Activated CD4-positive, alpha-beta T cell treated with anti-CD3 and anti-CD28 coated beads for 24 hours (primary cell): ENCODE results near the gene LEMD1.
"Not testable (repeated sequence)": the region's sequence is repeated elsewhere in the genome, so short reads cannot be mapped to it uniquely, and the experiment has no call there.

Source experiments
- DNase-seq, 2 donors: peaks; one replicate each; pipeline ENCODE4 v3.0.0-alpha.2; 2020; ENCODE audit warnings: low read depth in 2 of 2

The LEMD1 gene

DNA sequence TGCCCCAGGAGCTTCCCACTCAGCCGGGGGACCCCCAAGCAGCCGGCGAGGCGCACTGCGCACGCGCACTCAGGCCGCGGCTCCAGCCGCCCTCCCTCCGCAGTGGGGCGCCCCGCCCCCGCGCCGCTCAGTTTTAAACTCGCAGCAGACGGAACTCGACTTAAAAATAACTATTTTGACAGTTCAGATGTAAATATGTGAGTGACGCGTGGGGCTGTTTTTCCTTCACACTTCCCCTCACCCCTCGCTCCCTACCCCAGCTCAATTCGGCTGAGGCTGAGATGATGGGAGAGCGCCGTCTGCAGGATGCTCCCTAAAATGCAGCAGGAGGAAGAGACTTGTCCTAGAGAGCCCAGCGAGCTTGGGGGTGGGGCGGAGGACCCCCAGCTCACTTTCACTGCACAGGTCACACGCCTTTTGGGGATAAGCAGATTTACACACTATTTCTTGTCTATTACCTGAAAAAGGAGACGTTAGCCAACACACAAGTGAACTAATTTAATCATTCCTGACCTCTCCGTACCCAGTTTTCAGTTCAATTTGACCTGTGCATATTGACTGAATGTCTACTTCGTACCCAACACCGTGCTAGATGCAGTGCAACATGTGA, 8.9 kb upstream of the LEMD1 start:
- DNase-seq: peak; percentile 19 to 37

DNA sequence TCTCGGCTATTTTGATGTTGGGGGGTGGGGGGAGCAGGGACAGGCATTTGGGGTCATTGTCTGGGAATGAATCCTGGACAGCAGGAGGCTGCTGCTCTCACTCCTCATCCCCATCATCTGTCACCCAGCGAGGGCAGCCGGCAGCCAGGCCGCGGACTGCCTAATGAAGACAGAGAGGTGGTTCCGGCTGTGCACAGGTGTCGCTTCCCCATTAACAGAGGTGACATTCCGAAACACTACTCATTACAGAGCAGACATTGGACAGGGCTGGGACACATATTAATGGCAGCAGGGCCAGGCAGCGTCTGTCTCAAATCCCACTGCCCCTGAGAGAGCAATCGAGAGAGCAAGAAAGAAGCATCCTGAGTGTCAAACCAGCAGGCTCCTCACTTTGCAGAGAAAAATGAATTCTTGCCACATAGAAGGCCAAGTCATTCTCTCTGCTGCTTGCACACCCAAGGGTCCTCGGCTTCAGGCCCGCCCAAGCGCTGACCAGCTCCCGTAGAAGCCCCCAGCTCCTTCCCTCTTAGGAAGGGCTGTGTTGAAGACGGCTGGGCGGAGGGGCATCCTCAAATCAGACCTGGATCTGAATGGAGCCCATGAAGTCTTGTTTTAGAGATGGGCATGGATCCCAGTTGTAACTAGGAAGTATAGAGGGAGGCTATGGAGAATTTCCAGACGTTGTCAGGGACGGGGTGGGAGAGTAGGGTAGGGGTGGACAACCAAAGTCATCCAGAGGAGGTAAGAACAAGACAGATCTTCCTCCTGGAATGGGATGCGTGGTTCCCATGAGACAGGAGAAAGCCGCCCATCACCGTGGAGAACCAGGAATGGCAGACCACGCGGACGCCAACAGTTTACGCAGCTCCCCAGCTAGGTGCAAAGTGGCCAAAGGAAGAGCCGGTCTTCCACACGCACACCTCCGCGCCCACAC, 8.2 kb upstream of the LEMD1 start:
- no peak for DNase-seq

DNA sequence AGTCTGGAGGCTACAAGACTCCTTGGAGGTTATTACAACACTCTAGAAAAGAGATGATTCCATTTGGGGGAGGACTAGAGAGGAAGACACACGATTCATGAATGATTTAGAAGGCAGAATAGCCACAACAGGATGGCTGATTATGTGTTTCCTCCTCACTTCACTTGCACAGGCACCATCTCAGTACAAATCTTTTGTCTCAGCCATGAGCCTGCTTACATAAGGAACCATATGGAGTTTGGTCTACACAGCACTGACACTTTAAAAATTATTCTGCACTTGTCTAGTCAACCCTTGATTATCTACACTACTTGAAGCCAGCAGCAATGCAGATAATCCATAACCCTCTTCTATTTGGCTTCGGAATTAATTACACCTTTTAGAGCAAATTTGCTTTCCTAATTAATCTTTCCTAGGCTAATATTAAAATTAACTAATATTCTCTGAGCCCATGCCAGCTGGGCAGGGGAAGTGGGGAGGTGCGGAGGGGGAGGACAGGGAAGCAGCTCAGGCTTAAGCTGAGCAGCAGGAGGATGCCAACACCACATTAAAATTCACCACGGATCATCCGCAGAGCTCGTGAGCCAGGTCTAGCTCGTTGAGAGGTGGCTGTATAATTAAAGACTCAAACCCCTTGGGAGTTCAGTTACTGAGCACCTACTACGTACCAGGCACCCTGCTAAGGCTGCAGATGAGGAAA, 3.2 kb upstream of the LEMD1 start:
- DNase-seq: no peak

DNA sequence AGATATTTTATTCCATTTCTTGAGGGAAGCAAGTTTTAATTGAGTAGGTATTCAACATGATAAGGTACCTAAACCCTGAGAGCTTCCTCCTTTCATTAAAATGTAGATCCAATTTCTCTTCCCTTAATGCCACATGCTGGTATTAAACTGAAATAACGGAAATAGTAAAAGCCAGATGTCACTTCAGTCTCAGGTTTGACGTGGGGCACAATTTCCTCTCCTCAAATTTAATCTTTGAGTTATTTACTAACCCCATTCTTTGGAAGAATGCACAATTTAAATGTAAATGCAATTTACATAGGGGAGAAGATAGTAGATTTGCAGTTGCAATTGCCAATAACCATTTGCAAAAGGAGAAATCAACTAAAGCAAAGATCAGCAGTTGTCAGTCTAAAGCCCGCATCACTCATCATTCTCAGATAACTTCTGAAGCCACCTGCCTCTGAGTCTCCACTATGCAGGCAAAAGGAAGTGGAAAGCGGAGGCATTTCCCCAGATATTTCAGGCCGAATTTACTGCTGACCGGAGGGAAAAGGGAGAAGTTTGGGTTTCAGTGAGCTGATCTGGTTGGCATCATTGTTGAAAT, 2.1 kb upstream of the LEMD1 start:
- no peak for DNase-seq

DNA sequence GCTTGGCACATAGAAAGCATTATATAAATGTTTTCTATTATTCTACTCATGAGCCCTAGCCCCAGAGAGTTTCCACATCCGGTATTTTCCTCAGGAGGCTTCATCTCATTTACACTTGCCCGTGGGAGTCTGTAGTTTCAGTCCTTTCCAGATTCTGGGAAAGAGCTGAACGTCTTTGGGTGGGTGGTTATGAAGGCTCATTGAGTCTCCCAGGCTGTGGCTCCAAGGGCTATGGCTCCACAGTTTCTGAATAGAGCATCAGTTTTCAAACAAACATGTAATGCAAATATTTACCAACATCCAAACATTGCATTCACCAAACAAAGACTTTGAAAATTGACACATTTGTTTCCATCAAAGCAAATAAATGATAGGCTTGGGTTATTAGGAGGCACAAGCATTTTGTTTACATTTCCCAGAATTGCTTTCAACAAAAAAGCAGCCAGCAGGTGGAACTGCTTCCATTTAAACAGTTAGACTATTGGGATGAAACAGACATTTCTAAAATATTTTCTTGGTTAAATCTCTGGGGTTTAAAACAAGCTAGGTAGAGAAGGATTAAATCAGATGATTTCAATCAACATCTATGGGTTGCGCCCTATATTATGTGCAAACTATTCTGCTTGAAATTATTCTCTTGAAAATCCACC, 1.3 kb upstream of the LEMD1 start:
- DNase-seq: no peak

DNA sequence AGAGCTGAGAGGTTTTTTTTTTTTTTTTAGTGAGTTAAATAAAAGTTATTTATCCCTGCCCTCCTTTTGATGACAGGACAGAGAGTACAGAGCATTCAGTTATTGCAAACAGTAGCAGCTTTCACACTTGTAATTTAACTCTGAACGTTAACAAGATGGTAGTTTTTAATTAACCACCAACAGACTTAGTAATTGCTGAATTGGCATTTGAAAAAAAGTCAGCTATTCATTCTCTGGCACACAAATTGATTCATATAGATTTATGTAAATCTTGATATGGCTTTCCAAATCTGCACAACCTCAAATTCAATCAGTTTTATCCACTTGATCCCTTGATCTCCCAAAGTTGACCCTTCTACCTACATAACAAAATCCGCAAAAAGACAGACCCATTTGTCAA, 918 bp downstream of the LEMD1 start:
- DNase-seq: no peak

DNA sequence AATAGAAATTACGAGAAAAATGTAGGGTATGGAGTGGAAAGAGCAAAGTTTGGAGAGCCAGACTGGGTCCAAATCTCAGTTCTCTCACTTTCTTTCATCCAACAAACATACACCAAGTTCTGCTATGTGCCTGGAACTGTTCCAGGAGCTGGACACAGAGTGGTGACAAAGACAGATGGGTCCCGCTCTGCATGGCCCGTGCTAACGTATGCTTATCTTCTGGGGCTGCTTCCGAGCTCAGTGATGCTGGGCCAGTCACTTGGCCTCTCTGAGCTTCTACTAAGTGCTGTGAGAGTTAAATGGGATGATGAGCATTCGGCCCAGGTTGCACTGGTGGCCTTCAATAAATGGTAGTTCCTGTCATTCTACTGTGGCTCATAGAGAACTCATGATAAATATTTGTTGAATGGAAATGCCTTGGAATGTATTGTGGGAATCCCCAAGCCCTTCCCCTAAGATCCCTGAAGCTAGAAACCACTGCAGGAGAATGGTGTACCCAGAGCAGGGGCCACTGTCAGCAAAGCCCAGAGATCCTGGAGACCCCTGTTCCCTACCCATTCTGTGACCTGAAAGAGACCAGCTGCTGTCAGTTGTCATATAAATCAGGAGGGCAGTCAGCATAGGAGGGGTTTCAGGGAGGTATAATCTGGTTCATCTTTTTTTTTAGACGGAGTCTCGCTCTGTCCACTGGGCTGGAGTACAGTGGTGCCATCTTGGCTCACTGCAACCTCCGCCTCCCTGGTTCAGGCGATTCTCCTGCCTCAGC, 3.8 kb downstream of the LEMD1 start:
- DNase-seq: no peak

DNA sequence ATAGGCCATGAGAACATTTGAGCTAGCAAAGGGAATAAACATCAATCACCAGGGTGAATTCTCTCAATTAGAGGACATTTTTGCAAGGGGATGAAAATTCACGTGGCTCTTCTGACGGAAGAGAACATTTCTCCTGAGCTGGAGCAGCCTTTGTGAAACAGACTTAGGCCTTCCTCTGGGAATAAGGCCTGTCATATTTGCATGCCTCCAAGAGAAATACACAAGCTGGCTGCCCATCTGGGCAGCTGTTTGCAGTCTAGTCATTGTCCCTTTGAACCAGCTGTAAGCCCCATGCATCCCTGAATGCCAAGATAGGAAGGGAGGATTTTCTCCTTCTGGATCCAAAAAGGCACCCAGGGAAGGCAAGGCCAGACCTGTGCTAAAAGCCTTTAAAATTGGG, 5.5 kb downstream of the LEMD1 start:
- no peak for DNase-seq

DNA sequence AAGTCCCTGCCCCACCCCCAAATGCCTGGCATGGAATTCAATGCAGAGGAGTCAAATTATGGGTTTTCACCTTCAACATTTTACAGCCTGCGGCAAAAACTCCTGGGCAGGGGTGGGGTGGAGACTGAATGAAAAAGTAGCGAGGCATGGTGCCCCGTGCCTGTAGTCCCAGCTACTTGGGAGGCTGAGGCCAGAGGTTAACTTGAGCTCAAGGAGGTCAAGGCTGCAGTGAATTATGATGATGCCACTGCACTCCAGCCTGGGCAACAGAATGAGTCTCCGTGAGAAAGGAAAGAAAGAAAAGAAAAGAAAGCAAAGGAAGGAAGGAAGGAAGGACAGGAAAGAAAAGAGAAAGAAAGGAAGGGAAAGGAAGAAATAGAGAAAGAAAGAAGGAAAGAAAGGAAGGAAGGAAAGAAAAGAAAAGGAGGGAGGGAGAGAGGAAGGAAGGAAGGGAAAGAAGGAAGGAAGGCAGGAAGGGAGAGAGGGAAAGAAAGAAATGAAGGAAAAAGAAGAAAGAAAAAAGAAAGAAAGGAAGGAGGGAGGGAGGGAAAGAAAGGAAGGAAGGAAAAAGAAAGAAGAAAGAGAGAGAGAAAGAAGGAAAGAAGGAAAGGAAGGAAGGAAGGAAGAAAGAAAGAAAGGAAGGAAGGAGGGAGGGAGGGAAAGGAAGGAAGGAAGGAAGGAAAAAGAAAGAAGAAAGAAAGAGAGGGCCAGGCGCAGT, 11.1 kb downstream of the LEMD1 start:
- no peak for DNase-seq

DNA sequence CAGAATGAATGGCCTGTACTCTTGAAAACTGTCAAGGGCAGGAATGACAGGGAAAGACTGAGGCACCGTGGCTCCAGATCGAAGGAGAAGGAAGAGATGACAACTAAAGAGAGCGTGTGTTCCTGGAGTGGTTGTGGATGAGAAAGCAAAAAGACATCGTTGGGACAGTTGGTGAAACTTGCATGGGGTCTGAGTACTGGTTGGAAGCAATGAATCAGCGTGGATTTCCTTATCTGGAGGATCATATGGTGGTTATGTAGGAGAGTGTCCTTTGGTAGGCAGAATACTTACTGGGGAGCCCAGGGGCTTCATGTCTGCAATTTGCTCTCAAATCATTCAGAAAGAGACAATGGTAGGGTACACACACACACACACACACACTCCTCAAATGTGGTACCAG, 13.9 kb downstream of the LEMD1 start:
- no peak for DNase-seq

DNA sequence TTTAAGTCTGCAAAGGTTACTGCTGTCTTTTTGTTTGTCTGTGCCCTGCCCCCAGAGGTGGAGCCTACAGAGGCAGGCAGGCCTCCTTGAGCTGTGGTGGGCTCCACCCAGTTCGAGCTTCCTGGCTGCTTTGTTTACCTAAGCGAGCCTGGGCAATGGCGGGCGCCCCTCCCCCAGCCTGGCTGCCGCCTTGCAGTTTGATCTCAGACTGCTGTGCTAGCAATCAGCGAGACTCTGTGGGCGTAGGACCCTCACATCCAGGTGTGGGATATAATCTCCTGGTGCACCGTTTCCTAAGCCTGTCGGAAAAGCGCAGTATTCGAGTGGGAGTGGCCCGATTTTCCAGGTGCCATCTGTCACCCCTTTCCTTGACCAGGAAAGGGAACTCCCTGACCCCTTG, 15.6 kb downstream of the LEMD1 start:
- DNase-seq: not testable (repeated sequence)

DNA sequence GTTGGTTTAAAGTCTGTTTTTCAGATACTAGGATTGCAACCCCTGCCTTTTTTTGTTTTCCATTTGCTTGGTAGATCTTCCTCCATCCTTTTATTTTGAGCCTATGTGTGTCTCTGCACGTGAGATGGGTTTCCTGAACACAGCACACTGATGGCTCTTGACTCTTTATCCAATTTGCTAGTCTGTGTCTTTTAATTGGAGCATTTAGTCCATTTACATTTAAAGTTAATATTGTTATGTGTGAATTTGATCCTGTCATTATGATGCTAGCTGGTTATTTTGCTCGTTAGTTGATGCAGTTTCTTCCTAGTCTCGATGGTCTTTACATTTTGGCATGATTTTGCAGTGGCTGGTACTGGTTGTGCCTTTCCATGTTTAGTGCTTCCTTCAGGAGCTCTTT, 17.4 kb downstream of the LEMD1 start:
- not testable (repeated sequence) for DNase-seq

DNA sequence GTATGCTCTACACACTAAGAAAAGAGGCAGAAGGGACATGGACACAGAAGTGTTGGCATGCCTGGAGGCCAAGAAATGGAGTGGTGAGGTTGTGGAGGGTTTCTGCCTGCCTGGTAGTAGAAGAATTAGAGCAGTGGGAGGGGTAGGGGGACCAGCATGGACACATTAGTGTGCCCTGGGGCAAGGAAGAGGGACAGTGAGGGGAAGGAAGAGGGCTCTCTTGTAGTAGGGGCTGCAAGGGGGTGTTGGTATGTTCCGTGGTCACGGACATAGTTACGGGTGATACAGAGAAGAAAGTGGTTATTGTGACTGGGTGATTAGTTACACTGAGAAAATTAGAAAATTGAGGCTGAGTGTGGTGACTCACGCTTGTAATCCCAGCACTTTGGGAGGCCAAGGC, 23.3 kb downstream of the LEMD1 start:
- no peak for DNase-seq

DNA sequence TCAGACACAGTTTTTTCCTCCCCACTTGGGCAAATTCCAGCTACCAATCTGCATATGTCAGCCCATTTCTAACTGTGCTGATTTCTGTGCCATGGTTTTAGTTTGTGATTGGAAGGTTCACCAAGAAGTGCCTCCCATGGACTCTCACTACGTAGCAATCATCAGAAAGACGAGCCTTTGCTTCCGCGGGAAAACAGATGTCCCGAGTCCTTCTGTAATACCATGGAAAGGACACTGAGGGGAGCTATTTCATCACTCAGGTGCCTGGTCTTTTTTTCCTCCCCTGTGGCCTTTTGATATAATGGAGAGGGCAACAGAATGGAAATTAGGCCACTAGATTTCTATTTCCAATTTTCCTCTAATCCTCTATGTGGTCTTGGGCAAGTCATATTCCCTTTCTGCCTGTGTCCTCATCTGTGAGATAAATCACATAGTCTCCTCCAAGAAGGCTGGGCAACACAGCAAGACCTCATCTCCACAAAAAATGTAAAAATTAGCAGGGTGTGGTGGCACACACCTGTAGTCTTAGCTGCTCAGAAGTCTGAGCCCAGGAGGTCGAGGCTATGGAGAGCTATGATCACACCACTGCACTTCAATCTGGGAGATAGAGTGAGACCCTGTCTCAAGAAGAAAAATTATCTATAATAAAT, 24.8 kb downstream of the LEMD1 start:
- DNase-seq: peak in 1 of 2 donors; percentile 3

DNA sequence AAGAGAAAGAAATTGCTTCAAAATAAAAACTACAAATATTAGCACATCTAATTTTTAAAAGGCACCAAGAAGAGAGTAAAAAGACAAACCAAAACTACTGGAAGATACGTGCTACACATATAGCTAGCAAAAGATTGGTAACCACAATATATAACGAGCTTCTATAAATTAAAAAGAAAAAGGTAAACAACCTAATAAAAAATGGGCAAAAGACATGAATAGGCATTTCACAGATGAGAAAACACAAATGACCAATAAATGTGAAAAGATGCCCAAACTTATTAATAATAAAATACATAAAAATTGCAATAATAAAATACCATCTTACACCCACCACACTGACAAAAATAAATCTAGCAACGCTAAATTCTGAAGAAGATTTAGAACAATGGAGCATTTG, 26.2 kb downstream of the LEMD1 start:
- DNase-seq: no peak

DNA sequence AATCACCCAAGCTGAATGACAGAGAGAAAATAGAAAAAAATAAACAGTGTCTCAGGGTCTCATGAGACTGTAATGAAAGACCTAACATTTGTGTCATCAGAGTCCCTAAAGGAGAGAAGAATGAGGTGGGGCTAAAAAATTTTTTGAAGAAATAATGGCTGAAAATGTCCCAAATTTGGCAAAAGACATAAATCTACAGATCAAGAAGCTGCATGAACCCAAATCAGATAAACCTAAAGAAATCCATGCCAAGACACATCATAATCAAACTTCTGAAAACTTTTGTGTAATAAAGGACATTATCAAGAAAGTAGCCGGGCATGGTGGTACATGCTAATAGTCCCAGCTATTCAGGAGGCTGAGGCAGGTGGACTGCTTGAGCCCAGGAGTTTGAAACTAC, 29.2 kb downstream of the LEMD1 start:
- no peak for DNase-seq

DNA sequence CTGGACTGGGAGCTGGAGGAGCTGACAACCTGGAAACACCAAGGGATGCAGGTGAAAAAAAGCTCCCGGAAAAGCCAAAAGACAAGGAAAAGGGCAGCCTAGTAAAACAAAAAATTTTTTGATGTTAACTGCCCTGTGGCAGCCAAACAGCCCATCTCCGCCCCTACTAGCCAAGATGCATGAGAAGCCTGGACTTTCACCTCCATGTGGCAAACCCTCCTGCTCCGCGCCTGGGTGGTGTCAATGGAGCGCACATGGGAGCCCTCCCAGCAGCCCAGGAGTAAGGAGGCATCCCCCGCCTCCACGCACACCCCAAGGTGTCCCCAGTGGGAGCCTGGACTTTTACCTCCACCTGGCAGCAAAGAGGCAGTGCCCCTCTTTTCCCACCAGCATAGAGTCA, 30.5 kb downstream of the LEMD1 start:
- no peak for DNase-seq

DNA sequence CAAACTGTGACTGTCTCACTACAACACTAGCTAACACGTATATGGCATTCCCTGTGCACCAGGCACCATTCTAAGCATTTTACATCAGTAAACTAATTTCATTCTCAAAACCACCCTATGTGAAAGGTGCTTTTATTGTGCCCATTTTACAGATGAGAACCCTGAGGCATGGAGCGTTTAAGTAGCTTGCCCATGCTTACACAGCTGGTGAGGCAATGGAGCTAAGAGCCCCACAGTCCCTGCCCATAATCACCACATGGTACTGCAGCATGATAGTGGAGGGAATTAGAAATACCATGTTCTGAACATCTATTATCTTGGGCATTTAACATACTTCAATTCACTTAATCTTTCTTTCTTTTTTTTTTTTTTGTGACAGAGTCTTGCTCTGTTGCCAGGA, 34.0 kb downstream of the LEMD1 start:
- DNase-seq: no peak

DNA sequence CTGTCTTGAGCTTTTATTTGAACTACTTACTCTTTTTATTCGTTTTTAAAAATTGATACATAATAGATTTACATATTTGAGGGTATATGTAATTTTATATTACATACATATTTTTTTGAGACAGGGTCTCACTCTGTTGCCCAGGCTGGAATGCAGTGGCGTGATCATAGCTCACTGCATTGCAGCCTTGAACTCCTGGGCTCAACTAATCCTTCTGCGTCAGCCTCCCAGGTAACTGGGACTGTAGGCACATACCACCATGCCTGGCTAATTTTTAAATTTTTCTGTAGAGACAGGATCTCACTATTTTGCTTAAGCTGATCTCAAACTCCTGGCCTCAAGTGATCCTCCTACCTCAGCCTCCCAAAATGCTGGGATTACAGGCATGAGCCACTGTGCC, 38.9 kb downstream of the LEMD1 start:
- DNase-seq: not testable (repeated sequence)

DNA sequence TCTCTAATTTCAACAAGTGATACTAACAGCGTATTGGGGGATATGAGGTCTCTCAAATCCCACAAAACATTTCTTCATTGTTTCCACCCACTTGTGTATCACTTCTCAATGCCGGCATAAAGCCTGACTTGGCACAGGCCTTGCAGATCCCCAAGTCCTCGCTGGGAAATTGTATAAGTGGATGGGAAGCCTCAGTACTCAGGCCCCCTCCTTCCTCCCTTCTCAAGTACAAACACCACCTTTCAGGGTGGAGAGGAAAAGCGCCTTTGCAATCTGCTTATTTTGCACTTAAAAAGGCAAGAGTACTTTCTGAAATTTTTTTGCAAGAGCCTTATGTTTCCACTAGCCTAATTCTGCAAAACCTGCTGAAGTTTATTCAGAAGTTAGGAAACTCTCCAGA, 39.3 kb downstream of the LEMD1 start:
- no peak for DNase-seq
